Ovary (tissue), 3 donors: ENCODE results near the gene TRAPPC2.

Experiments
- CTCF ChIP-seq, 3 donors: fragments of 450-650 bp in 2 of 3; fragments of 200-600 bp in 1 of 3; IDR thresholded peaks; one replicate each; pipeline versions ENCODE4 v1.5.1 to v1.8.0; 2016 to 2022; ENCODE audit warnings: antibody characterized with exemption in 3 of 3, mild to moderate bottlenecking in 1 of 3
- EP300 ChIP-seq: sonication (generic); formaldehyde crosslinking; IDR thresholded peaks from one replicate; pipeline ENCODE4 v1.6.1; 2017; ENCODE audit warnings: antibody characterized with exemption
- POLR2A ChIP-seq: fragments of 450-650 bp; IDR thresholded peaks from one replicate; pipeline ENCODE4 v1.6.1; 2017; ENCODE audit warnings: antibody characterized with exemption, mild to moderate bottlenecking, moderate library complexity
- donor health status: DM: no; HTN: no; CAD: no.

DNA sequence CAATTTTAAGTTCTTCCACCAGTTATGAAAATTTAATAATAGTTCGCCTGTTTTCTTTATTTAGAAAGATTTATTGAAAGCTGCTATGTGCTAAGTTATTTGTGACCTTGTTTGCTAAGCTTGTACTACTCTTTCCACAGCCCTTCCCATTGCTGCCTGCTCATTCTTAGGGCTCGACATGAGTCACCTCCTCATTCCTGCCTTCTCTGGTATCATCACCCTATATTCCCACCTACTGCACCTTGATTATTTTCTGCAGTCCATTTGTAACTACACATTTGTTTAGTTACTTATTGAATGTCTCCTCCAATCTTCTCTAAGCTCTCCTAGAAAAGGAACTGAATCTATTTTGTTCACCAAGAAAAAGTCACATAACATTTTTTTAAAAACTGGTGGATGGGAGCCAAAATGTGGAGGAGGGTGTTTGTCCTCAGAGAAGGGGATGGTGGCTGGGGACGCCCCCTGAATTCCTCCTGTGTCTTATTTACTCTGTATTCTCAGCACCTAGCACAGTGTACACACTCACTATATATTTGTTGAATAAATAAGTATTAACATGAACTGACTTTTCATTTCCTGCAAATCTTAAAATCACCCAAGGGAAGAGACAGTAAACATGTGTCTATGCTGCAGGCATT, 49.2 kb downstream of the TRAPPC2 start:
- TF ChIP-seq CTCF (IDR thresholded peaks at IDR 0.05), result no peak
- no peak for TF ChIP-seq POLR2A
- TF ChIP-seq EP300, result no peak
